Brain microvascular endothelial cell (primary cell): ENCODE data around the gene GPR142.
A peak's percentile ranks its signal among the peaks of the same experiment; 100 is the strongest.

Experiments used
- DNase-seq: peaks from one replicate; pipeline ENCODE4 v3.0.0-alpha.2; 2020
- H3K27ac ChIP-seq: fragments of 250-450 bp; sonication (Bioruptor Pico); 2 replicates; pipeline ENCODE4 v1.5.1; 2020; ENCODE audit warnings: mild to moderate bottlenecking, moderate library complexity
- H3K27me3 ChIP-seq: fragments of 250-450 bp; sonication (Bioruptor Pico); replicated peaks from 2 replicates; pipeline ENCODE4 v1.5.1; 2020; ENCODE audit warnings: mild to moderate bottlenecking
- H3K36me3 ChIP-seq: fragments of 250-450 bp; sonication (Bioruptor Pico); replicated peaks from 2 replicates; pipeline ENCODE4 v1.5.1; 2020; ENCODE audit warnings: mild to moderate bottlenecking
- H3K4me3 ChIP-seq: 2 replicates; pipeline ENCODE4 v1.5.1; 2011; ENCODE audit warnings: low read depth, mild to moderate bottlenecking, control low read depth, low read length, moderate library complexity
- CTCF ChIP-seq: IDR thresholded peaks from 2 replicates; pipeline ENCODE4 v1.5.1; 2011; ENCODE audit warnings: low read depth, mild to moderate bottlenecking, moderate library complexity, low read length, control low read depth, inconsistent platforms; ENCODE audit errors: missing control alignments
- in situ Hi-C: cut with HindIII; loops from 2 replicates; pipeline ENCODE4 v1.10.0; 2017; ENCODE audit warnings: low sequenced_read_pairs, low pct_ligation_motif_present

Gene GPR142

GRCh38 chr17:74334393-74335039 lies 32.8 kb upstream of the GPR142 start:
- DNase-seq = peak; percentile 3
- Histone ChIP-seq H3K36me3 (no peaks in the 10 kb centered on the region), H3K27ac (no peak overlapping the region), H3K27me3 (no peaks in the 10 kb centered on the region), H3K4me3 (no peak overlapping the region)
- in situ Hi-C loops = no loop called here
- no peak for TF ChIP-seq CTCF

GRCh38 chr17:74335529-74336062 lies 31.7 kb upstream of the GPR142 start:
- H3K4me3 ChIP-seq = no peak overlapping the region
- DNase-seq = no peak
- no peak for TF ChIP-seq CTCF
- no peaks in the 10 kb centered on the region for H3K27me3 ChIP-seq
- in situ Hi-C loops = no loop called here
- no peaks in the 10 kb centered on the region for H3K36me3 ChIP-seq
- no peak overlapping the region for H3K27ac ChIP-seq

GRCh38 chr17:74336307-74336706 lies 31.0 kb upstream of the GPR142 start:
- in situ Hi-C loops = no loop called here
- no peaks in the 10 kb centered on the region for H3K27me3 ChIP-seq

GRCh38 chr17:74337834-74338500 lies 29.3 kb upstream of the GPR142 start:
- Histone ChIP-seq H3K27me3 (no peaks in the 10 kb centered on the region), H3K4me3 (no peak overlapping the region), H3K36me3 (no peaks in the 10 kb centered on the region), H3K27ac (no peak overlapping the region)
- no peak for DNase-seq
- no peak for TF ChIP-seq CTCF
- in situ Hi-C loops = no loop called here

More at GRCh38 chr17:74336307-74336706, 31.0 kb upstream of the GPR142 start:
- no peak for TF ChIP-seq CTCF
- Histone ChIP-seq H3K27ac (no peak overlapping the region), H3K4me3 (no peak overlapping the region), H3K36me3 (no peaks in the 10 kb centered on the region)
- no peak for DNase-seq

GRCh38 chr17:74339537-74340195 lies 27.6 kb upstream of the GPR142 start:
- no peak overlapping the region for H3K4me3 ChIP-seq
- H3K27me3 ChIP-seq = no peaks in the 10 kb centered on the region
- no peaks in the 10 kb centered on the region for H3K36me3 ChIP-seq
- no peak overlapping the region for H3K27ac ChIP-seq
- TF ChIP-seq CTCF = no peak
- no peak for DNase-seq
- in situ Hi-C loops = no loop called here
